Mesothelial cell of epicardium (in vitro differentiated cells): ENCODE measurements around the gene SMIM35. TPM values are rescaled to one million over a fixed set of nuclear protein-coding genes. Genes with fewer than 3 reads are reported as not detected.
"Not testable (repeated sequence)": the region's sequence is repeated elsewhere in the genome, so short reads cannot be mapped to it uniquely, and the experiment has no call there.

ENCODE experiments used
- DNase-seq, 2 experiments: peaks; one replicate each; pipeline ENCODE4 v3.0.0; 2021; ENCODE audit warnings: low spot score in 2 of 2; ENCODE audit not compliant: unreplicated experiment in 2 of 2
- H3K27ac Mint-ChIP-seq: 2 replicates; pipeline ENCODE4 v1.8.0; 2021; ENCODE audit warnings: mixed read lengths
- H3K27me3 Mint-ChIP-seq: 2 replicates; pipeline ENCODE4 v1.8.0; 2021; ENCODE audit warnings: low read depth, mixed read lengths
- H3K36me3 Mint-ChIP-seq: 2 replicates; pipeline ENCODE4 v1.8.0; 2021; ENCODE audit warnings: mixed read lengths
- H3K4me1 Mint-ChIP-seq: 2 replicates; pipeline ENCODE4 v1.8.0; 2021; ENCODE audit warnings: mixed read lengths
- H3K4me3 Mint-ChIP-seq: 2 replicates; pipeline ENCODE4 v1.8.0; 2021; ENCODE audit warnings: mild to moderate bottlenecking, moderate library complexity, mixed read lengths
- H3K9me3 Mint-ChIP-seq: 2 replicates; pipeline ENCODE4 v1.8.0; 2021; ENCODE audit warnings: mixed read lengths
- total RNA-seq: library from RNA; stranded (reverse); gene quantifications from 3 replicates; pipeline ENCODE4 v1.2.1, GENCODE V29; 2021
- TF ChIP-seq, protein P1 (sequence below): fragments of 200-600 bp; sonication (generic); IDR thresholded peaks from one replicate; pipeline ENCODE4 v1.5.0; 2021; ENCODE audit warnings: antibody characterized with exemption; ENCODE audit not compliant: unreplicated experiment

The SMIM35 gene
- total RNA-seq, 1 donor from 2014 or later = not detected

DNA sequence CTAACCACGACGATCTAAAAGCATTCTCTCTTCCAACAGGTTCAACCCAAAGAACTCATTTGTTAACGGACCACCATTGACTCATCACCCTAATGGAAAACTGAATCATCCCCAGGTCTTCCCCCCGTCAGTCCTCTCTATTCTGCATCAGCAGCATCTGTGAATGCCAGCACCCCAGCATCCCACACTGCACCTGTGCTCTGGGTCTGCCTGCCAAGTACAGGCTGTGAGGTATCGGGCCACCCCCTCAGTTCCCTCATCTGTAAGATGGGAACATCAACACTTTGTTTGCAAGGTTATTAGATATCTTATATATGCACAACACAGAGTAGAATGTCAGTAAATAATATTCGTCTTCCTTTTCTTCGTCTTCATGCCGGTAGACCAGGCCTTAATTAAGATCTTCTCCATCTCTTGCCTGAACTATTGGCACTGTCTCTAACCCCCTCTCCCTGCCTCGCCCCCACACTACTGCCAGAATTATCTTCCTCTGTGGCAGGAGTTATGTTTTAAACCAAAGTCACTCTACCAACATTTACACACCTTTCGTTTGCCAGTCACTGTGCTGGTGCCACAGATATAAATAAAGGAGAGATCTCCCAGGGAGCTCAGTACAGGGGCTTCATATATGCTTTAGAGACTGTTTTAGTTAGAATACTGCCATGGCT, 17.7 kb downstream of the SMIM35 start:
- no peaks in the 10 kb centered on the region for H3K4me1 Mint-ChIP-seq

DNA sequence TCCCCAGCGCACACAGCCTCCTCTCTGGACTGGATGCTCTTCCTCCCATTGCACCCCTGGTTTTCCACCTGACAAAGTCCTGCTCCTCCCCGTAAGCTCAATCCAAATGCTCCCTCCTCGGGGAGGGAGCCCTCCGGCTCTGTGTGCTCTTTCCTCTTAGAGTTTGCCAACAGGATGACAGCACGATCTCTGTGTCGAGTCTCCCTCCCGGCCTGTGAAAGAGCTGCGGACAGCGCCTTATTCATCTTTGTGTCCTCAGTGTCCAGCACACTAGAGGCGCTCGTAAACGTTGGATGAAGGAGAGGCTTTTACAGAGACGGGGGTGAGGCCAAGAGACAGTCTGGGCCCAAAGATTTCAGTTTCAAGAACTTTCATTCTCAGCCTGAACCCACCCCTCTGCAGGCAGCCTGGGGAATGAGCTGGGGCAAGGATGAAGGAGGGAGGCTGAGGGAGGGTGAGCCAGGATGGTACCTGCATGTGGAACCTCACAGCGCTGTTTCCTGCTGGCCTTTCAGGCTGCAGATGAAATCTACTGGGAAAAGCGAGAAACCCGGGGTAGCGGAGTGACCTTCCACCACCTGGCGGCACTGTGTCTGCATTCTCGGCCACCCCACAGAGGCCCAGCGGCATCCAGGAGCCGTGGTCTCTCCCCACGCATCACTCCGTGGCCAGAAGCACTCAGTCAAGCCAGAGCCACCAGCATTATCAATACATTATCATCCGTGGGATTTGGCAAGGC, 18.4 kb downstream of the SMIM35 start:
- Mint-ChIP-seq H3K27ac (no peak overlapping the region), H3K27me3 (peaks cover 10% of the 10 kb centered on the region), H3K36me3 (no peaks in the 10 kb centered on the region), H3K9me3 (no peaks in the 10 kb centered on the region), H3K4me3 (no peak overlapping the region), H3K4me1 (no peaks in the 10 kb centered on the region)
- TF ChIP-seq, protein P1, sequence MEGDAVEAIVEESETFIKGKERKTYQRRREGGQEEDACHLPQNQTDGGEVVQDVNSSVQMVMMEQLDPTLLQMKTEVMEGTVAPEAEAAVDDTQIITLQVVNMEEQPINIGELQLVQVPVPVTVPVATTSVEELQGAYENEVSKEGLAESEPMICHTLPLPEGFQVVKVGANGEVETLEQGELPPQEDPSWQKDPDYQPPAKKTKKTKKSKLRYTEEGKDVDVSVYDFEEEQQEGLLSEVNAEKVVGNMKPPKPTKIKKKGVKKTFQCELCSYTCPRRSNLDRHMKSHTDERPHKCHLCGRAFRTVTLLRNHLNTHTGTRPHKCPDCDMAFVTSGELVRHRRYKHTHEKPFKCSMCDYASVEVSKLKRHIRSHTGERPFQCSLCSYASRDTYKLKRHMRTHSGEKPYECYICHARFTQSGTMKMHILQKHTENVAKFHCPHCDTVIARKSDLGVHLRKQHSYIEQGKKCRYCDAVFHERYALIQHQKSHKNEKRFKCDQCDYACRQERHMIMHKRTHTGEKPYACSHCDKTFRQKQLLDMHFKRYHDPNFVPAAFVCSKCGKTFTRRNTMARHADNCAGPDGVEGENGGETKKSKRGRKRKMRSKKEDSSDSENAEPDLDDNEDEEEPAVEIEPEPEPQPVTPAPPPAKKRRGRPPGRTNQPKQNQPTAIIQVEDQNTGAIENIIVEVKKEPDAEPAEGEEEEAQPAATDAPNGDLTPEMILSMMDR = no peak
- no peak for DNase-seq

More for the DNA sequence above, 17.7 kb downstream of the SMIM35 start:
- H3K27me3 Mint-ChIP-seq = peaks cover 10% of the 10 kb centered on the region
- no peak for DNase-seq
- no peaks in the 10 kb centered on the region for H3K9me3 Mint-ChIP-seq
- H3K36me3 Mint-ChIP-seq = no peaks in the 10 kb centered on the region
- TF ChIP-seq, protein P1 = no peak
- no peak overlapping the region for H3K4me3 Mint-ChIP-seq
- H3K27ac Mint-ChIP-seq = no peak overlapping the region

DNA sequence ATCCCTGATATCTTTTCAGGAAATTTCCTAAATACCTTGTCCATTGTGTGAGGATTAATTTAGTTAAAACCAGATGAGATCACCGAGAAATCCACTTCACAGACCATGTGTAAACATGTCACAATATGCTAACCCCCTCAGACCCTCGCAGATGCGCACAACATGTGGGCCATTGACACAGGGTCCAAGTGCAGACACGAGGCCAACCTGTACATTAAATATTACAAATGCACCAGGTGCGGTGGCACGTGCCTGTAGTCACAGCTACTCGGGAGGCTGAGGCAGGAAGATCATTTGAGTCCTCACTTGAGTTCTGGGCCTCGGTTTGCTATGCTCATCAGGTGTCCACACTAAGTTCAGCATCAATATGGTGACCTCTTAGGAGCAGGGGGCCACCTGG, 19.8 kb downstream of the SMIM35 start:
- Mint-ChIP-seq H3K27ac (no peak overlapping the region), H3K36me3 (no peaks in the 10 kb centered on the region), H3K9me3 (no peaks in the 10 kb centered on the region), H3K27me3 (peaks cover 12% of the 10 kb centered on the region), H3K4me1 (no peaks in the 10 kb centered on the region), H3K4me3 (no peak overlapping the region)
- TF ChIP-seq, protein P1 = no peak
- DNase-seq = no peak

DNA sequence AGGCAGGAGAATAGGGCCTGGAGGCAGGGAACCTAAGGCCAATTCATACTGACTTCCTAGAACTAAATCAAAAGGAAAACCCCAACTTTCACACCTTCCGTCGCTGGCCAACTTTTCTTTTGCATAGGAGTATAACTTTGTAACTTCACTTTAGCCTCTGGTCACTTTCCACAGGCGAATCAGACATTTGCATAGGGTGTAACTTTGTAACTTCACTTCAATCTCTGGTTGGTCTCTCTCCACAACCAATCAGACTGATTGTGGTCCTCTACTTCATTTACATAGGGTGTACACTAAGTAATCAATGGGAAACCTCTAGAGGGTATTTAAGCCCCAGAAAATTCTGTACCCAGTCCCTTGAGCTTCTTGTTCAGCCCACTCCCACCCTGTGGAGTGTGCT, 21.4 kb downstream of the SMIM35 start:
- Mint-ChIP-seq H3K9me3 (no peaks in the 10 kb centered on the region), H3K27me3 (peaks cover 15% of the 10 kb centered on the region), H3K4me3 (no peak overlapping the region), H3K27ac (no peak overlapping the region), H3K4me1 (no peaks in the 10 kb centered on the region), H3K36me3 (no peaks in the 10 kb centered on the region)
- DNase-seq = no peak
- TF ChIP-seq, protein P1 = no peak

DNA sequence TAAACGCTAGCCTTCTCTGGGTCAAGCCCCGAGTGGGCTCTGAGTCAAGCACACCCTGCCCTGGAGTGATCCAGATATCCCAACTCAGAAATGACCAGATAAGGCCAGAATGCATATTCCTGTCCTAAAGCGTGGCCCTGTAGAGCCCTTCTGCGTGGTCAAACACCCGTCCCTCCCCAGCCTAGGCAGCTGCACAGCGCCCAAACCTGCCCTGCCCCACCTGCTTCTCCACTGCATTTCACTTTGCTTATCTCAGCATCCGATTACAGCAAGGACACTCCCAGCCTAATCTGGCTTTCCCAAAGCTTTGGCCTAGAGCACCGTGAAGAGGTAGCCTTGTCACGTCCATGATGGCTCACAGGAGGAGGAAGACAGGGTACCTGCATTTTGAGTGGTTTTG, 21.8 kb downstream of the SMIM35 start:
- no peak overlapping the region for H3K27ac Mint-ChIP-seq
- H3K4me3 Mint-ChIP-seq = no peak overlapping the region
- H3K9me3 Mint-ChIP-seq = no peaks in the 10 kb centered on the region
- no peak for DNase-seq
- peaks cover 15% of the 10 kb centered on the region for H3K27me3 Mint-ChIP-seq
- H3K4me1 Mint-ChIP-seq = no peaks in the 10 kb centered on the region
- H3K36me3 Mint-ChIP-seq = no peaks in the 10 kb centered on the region
- TF ChIP-seq, protein P1 = no peak

DNA sequence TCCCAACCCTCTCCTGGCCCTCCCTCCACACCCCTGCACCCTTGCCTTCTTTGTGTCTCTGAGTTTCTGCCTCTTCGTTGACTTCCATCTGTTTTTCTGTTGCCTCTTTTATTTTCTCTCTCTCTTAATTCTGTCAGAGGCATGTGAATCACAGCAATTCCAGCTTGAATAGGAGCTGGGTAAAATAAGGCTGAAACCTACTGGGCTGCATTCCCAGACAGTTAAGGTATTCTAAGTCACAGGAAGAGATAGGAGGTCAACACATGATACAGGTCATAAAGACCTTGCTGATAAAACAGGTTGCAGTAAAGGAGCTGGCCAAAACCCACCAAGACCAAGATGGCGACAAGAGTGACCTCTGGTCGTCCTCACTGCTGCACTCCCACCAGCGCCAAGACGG, 24.1 kb downstream of the SMIM35 start:
- not testable (repeated sequence) for H3K4me3 Mint-ChIP-seq, H3K9me3 Mint-ChIP-seq, H3K36me3 Mint-ChIP-seq, H3K4me1 Mint-ChIP-seq, DNase-seq, H3K27ac Mint-ChIP-seq
- peaks cover 17% of the 10 kb centered on the region for H3K27me3 Mint-ChIP-seq

DNA sequence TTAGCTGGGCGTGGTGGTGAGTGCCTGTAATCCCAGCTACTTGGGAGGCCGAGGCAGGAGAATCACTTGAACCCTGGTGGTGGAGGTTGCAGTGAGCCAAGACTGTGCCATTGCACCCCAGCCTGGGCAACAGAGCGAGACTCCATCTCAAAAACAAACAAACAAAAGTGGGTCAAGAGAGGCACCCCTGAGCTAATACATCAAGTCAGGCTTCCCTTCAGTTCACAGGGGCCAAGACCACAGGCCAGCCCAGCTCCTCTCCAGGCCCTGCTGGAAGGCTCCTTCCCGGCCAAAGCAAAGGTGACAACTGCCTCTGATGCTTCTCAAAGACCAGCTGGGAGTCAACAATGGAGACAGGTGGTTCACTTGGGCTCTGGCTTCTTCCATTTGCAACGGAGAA, 24.6 kb downstream of the SMIM35 start:
- H3K27me3 Mint-ChIP-seq = peaks cover 21% of the 10 kb centered on the region
- not testable (repeated sequence) for H3K9me3 Mint-ChIP-seq, H3K27ac Mint-ChIP-seq, H3K4me3 Mint-ChIP-seq, DNase-seq, H3K4me1 Mint-ChIP-seq, H3K36me3 Mint-ChIP-seq
